Panc1 (cell line): ENCODE measurements around the gene DOCK4. TPM values are rescaled to one million over a fixed set of nuclear protein-coding genes. Genes with fewer than 3 reads are reported as not detected.

Source experiments
- ATAC-seq: fragments of 200-7000 bp; cut with Tn5 transposase; 2 replicates; pipeline ENCODE4 v1.9.1; 2020; ENCODE audit warnings: mild to moderate bottlenecking, moderate library complexity
- BruUV-seq: library from RNA; stranded (reverse); fragments of 400-500 nt; replicated peaks from 2 replicates; lab custom pipeline; 2021; lab: Mats Ljungman, UMichigan
- CTCF ChIA-PET: fragments of 300-600 bp; sonication (Branson Sonifier 250); formaldehyde crosslinking; loops from one replicate; lab custom pipeline; 2022; ENCODE audit warnings: antibody characterized with exemption; lab: Charles Lee
- POLR2A ChIA-PET: fragments of 300-600 bp; sonication (Branson Sonifier 250); formaldehyde crosslinking; loops from one replicate; lab custom pipeline; 2022; ENCODE audit warnings: antibody characterized with exemption; lab: Charles Lee
- DNase-seq: peaks from one replicate; pipeline ENCODE4 v3.0.0-alpha.2; 2010; ENCODE audit warnings: low read depth, low spot score
- H3K27ac ChIP-seq: 2 replicates; pipeline ENCODE4 v1.5.1; 2011; ENCODE audit warnings: mild to moderate bottlenecking, low read length, inconsistent platforms
- H3K27me3 ChIP-seq: fragments of 200-500 bp; sonication (Bioruptor generic); 2 replicates; pipeline ENCODE4 v1.6.0; 2014; ENCODE audit warnings: low read length, inconsistent platforms; ENCODE audit not compliant: control insufficient read depth, insufficient read depth
- H3K36me3 ChIP-seq: fragments of 200-500 bp; sonication (Bioruptor generic); 2 replicates; pipeline ENCODE4 v1.5.1; 2014; ENCODE audit warnings: inconsistent platforms, mild to moderate bottlenecking, low read length, moderate library complexity; ENCODE audit not compliant: control insufficient read depth, insufficient read depth
- H3K4me1 ChIP-seq: 2 replicates; pipeline ENCODE4 v1.5.1; 2011; ENCODE audit warnings: inconsistent platforms, mild to moderate bottlenecking, low read length, moderate library complexity; ENCODE audit not compliant: control insufficient read depth, insufficient read depth
- H3K4me3 ChIP-seq, 2 experiments: 2 replicates each; pipeline ENCODE4 v1.5.1; 2011 to 2012; ENCODE audit warnings: low read depth in 2 of 2, low read length in 2 of 2, mild to moderate bottlenecking in 2 of 2, inconsistent platforms in 1 of 2, moderate library complexity in 1 of 2
- H3K9me3 ChIP-seq: fragments of 200-500 bp; sonication (Bioruptor generic); 2 replicates; pipeline ENCODE4 v1.5.1; 2014; ENCODE audit warnings: low read depth, mild to moderate bottlenecking, inconsistent platforms, low read length, moderate library complexity; ENCODE audit not compliant: control insufficient read depth, insufficient read depth
- CTCF ChIP-seq: fragments of 450-650 bp; IDR thresholded peaks from 2 replicates; pipeline ENCODE4 v1.5.1; 2017; ENCODE audit warnings: mild to moderate bottlenecking
- POLR2AphosphoS5 ChIP-seq: IDR thresholded peaks from 2 replicates; pipeline ENCODE4 v1.6.1; 2012; ENCODE audit warnings: mild to moderate bottlenecking, low read depth, low read length, moderate library complexity
- SIN3A ChIP-seq: IDR thresholded peaks from 2 replicates; pipeline ENCODE4 v1.6.1; 2012; ENCODE audit warnings: low read depth, mild to moderate bottlenecking, low read length, moderate library complexity, borderline replicate concordance; ENCODE audit not compliant: insufficient read depth
- TCF7L2 ChIP-seq: IDR thresholded peaks from 2 replicates; pipeline ENCODE4 v1.6.1; 2011; ENCODE audit warnings: mild to moderate bottlenecking, low read depth, low read length, inconsistent platforms
- in situ Hi-C: cut with HindIII; loops from 2 replicates; pipeline ENCODE4 v1.10.0; 2016; ENCODE audit warnings: low sequenced_read_pairs, low pct_unique_long_range_greater_than_20kb
- intact Hi-C: fragments of 100-400 bp; cut with micrococcal nuclease; formaldehyde crosslinking; loops from one replicate; pipeline ENCODE4 v1.10.0; 2022; ENCODE audit not compliant: unreplicated experiment
- total RNA-seq: library from RNA; stranded (reverse); gene quantifications from one replicate; pipeline ENCODE4 v1.2.1, GENCODE V29; 2021; ENCODE audit not compliant: unreplicated experiment
- TF ChIP-seq, protein P1 (sequence below), 2 experiments: IDR thresholded peaks; 2 replicates each; pipeline ENCODE4 v1.6.1; 2011 to 2012; ENCODE audit warnings: low read depth in 2 of 2, control low read depth in 1 of 2, low read length in 1 of 2, mild to moderate bottlenecking in 1 of 2, moderate library complexity in 1 of 2; ENCODE audit not compliant: insufficient read depth in 1 of 2

Gene DOCK4
- total RNA-seq, 1 experiment from 2014 or later: 10.8 TPM

DNA sequence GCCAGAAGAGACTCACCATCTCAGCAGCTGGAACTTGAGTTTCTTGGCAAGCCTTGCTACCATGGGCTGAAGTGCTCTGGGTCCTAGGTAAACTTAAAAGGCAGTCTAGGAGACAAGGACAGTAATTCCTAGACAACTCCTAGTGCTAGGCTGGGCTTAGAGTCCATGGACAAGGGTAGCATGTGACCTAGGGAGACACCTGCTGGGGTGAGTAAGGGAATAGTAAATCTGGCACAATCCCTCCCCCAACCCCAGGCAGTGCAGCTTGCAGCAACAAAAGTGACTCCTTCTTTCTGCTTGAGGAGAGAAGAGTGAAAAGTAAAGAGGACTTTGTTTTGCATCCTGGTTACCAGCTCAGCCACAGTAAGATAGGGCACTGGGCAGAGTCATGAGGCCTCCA is 327.4 kb downstream of the DOCK4 start:
- no TSS peak for BruUV-seq
- no peak overlapping the region for H3K27ac ChIP-seq
- H3K4me3 ChIP-seq: no peak overlapping the region
- ChIA-PET POLR2A (interaction anchor here (0.6 kb wide), 1 partner anchor 235 kb away, joined by 3 read pairs; no protein-coding TSS in a partner anchor), CTCF (no interaction called here)
- in situ Hi-C loops: no loop called here
- no peak for TF ChIP-seq TCF7L2
- TF ChIP-seq POLR2AphosphoS5: no peak
- TF ChIP-seq, protein P1, sequence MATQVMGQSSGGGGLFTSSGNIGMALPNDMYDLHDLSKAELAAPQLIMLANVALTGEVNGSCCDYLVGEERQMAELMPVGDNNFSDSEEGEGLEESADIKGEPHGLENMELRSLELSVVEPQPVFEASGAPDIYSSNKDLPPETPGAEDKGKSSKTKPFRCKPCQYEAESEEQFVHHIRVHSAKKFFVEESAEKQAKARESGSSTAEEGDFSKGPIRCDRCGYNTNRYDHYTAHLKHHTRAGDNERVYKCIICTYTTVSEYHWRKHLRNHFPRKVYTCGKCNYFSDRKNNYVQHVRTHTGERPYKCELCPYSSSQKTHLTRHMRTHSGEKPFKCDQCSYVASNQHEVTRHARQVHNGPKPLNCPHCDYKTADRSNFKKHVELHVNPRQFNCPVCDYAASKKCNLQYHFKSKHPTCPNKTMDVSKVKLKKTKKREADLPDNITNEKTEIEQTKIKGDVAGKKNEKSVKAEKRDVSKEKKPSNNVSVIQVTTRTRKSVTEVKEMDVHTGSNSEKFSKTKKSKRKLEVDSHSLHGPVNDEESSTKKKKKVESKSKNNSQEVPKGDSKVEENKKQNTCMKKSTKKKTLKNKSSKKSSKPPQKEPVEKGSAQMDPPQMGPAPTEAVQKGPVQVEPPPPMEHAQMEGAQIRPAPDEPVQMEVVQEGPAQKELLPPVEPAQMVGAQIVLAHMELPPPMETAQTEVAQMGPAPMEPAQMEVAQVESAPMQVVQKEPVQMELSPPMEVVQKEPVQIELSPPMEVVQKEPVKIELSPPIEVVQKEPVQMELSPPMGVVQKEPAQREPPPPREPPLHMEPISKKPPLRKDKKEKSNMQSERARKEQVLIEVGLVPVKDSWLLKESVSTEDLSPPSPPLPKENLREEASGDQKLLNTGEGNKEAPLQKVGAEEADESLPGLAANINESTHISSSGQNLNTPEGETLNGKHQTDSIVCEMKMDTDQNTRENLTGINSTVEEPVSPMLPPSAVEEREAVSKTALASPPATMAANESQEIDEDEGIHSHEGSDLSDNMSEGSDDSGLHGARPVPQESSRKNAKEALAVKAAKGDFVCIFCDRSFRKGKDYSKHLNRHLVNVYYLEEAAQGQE (IDR thresholded peaks at IDR 0.05; ENCODE audit: insufficient read depth in 1 of 2, low read depth in 2 of 2, low read length in 1 of 2): no peak
- no peaks in the 10 kb centered on the region for H3K4me1 ChIP-seq
- H3K36me3 ChIP-seq: no peaks in the 10 kb centered on the region
- no peaks in the 10 kb centered on the region for H3K9me3 ChIP-seq
- DNase-seq: no peak
- no peaks in the 10 kb centered on the region for H3K27me3 ChIP-seq
- ATAC-seq: no peak
- intact Hi-C loops: no loop called here

DNA sequence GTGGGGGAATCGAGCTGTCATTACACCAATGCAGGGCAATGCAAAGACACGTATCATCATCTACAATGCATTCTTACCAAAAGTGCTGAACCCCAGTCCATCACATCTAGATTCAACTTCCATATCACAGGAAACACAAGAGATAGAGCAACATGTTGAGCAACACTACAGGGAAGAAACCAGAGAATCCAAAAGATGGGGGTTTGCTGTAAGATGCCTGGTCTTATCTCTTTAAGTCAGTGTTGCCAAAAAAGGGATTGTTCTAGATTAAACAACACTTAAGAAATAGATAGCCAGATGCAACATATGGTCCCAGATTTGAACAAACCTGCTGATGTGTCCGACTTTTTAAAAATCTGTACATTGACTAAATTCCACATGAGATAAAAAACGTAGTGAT is 328.3 kb downstream of the DOCK4 start:
- H3K36me3 ChIP-seq: no peaks in the 10 kb centered on the region
- ATAC-seq (no peak), DNase-seq (no peak)
- no peak for TF ChIP-seq TCF7L2
- TF ChIP-seq POLR2AphosphoS5: no peak
- TF ChIP-seq SIN3A: no peak
- no peak for TF ChIP-seq CTCF
- TF ChIP-seq, protein P1 (IDR thresholded peaks at IDR 0.05; ENCODE audit: insufficient read depth in 1 of 2, low read depth in 2 of 2, low read length in 1 of 2): no peak
- POLR2A ChIA-PET: no interaction called here
- no TSS peak for BruUV-seq
- no peaks in the 10 kb centered on the region for H3K4me1 ChIP-seq
- H3K27ac ChIP-seq: no peak overlapping the region
- in situ Hi-C loops: no loop called here
- H3K9me3 ChIP-seq: no peaks in the 10 kb centered on the region
- H3K4me3 ChIP-seq: no peak overlapping the region
- CTCF ChIA-PET: no interaction called here
- intact Hi-C loops: no loop called here
- H3K27me3 ChIP-seq: no peaks in the 10 kb centered on the region
